ENCODE measurements around the gene RNF223. TPM values are rescaled to one million over a fixed set of nuclear protein-coding genes. Genes with fewer than 3 reads are reported as not detected.

The RNF223 gene
- total and polyA plus RNA-seq, 2 of the 13 experiments (the other 11 are each of a cell fraction or from before 2014, with no cell fraction given): 0.03 TPM; not detected in 1

GRCh38 chr1:1063945-1064831, 9.9 kb downstream of the RNF223 start:
- Histone ChIP-seq H3K4me2 (ENCODE audit: low read depth, low read length) (peak overlapping the region; percentile 93), H3K27me3 (ENCODE audit: control insufficient read depth in 1 of 2, insufficient read depth in 2 of 2, low read length in 2 of 2) (no peaks in the 10 kb centered on the region), H2AFZ (ENCODE audit: low read length) (no peak overlapping the region), H3K9me3 (ENCODE audit: low read length) (no peaks in the 10 kb centered on the region), H3K4me1 (ENCODE audit: insufficient read depth, low read length) (peaks cover 43% of the 10 kb centered on the region), H3K36me3 (replicated peaks in 1 of 2; ENCODE audit: control insufficient read depth in 1 of 2, insufficient read depth in 2 of 2, low read length in 2 of 2) (no peaks in the 10 kb centered on the region), H3K27ac (ENCODE audit: extremely low read length, insufficient read depth, low read length) (no peak overlapping the region), H3K79me2 (ENCODE audit: insufficient read depth, low read length) (no peaks in the 10 kb centered on the region), H3K4me3 (replicated peaks in 1 of 3; ENCODE audit: insufficient read depth in 1 of 3, low read depth in 2 of 3, low read length in 3 of 3) (peak overlapping the region; percentile 11 to 70 (median 58); a peak in 5 of 6 replicates), H3K9ac (ENCODE audit: insufficient read depth, low read depth, low read length) (peak overlapping the region; percentile 55), H4K20me1 (ENCODE audit: insufficient read depth, low read length) (no peaks in the 10 kb centered on the region)
- DNase-seq (ENCODE audit: low spot score): peak; percentile 58
- FAIRE-seq: no peak
- intact Hi-C loops (cut with micrococcal nuclease; ENCODE audit: unreplicated experiment) (no loop called here), in situ Hi-C loops (cut with HindIII; ENCODE audit: extremely low pct_ligation_motif_present, low pct_unique_long_range_greater_than_20kb) (no loop called here)
- ChIA-PET CTCF (ENCODE audit: low intra/inter-chr PET ratio, low total read pairs) (interaction anchor here (1.5 to 1.6 kb wide), 4 partner anchors 45 to 80 kb away, joined by 3 to 15 read pairs (median 8); partner anchors contain the start of gene AGRN), POLR2A (interaction anchor here (0.6 to 2.5 kb wide), 13 partner anchors 8 to 825 kb away, joined by 3 to 11 read pairs (median 4); partner anchors contain the start of gene ISG15)
- WGBS (ENCODE audit: low lambda C conversion rate): 2% methylated on average over 11 of the region's 50 CpGs
- no TSS peak for BruUV-seq (replicated peaks)
- ATAC-seq: peak; percentile 69
- no peak for TF ChIP-seq ZKSCAN5 (CRISPR knock-in tag; IDR thresholded peaks at IDR 0.05)
- TF ChIP-seq NFE2 (CRISPR knock-in tag; IDR thresholded peaks at IDR 0.05): no peak
- TF ChIP-seq ELF4 (CRISPR knock-in tag; IDR thresholded peaks at IDR 0.05; ENCODE audit: borderline replicate concordance): no peak
- no peak for TF ChIP-seq TEAD3 (CRISPR knock-in tag; optimal IDR thresholded peaks at IDR 0.05; ENCODE audit: borderline replicate concordance)
- peak; percentile 31; the same call in 1 of the 2 replicates for TF ChIP-seq ZNF879 (CRISPR knock-in tag; IDR thresholded peaks at IDR 0.05)
- TF ChIP-seq ZFAT (CRISPR knock-in tag; conservative IDR thresholded peaks at IDR 0.05): no peak
- TF ChIP-seq ZBTB21 (CRISPR knock-in tag; IDR thresholded peaks at IDR 0.05): no peak
- no peak; the same call in 1 of the 2 replicates for TF ChIP-seq SMC3 (IDR thresholded peaks at IDR 0.05; ENCODE audit: low read length)
- no peak for TF ChIP-seq ZNF431 (CRISPR knock-in tag; IDR thresholded peaks at IDR 0.05; ENCODE audit: borderline replicate concordance, low read depth)
- peak; percentile 55 for TF ChIP-seq MED1 (CRISPR knock-in tag; IDR thresholded peaks at IDR 0.05)
- TF ChIP-seq NFRKB (IDR thresholded peaks at IDR 0.05): no peak
- no peak for TF ChIP-seq TCF7 (IDR thresholded peaks at IDR 0.05; ENCODE audit: low read depth)
- no peak for TF ChIP-seq ZNF142 (CRISPR knock-in tag; IDR thresholded peaks at IDR 0.05)
- peak; percentile 71 for TF ChIP-seq XRCC5 (optimal IDR thresholded peaks at IDR 0.05; ENCODE audit: low read length)
- TF ChIP-seq NFKB2 (CRISPR knock-in tag; IDR thresholded peaks at IDR 0.05; ENCODE audit: borderline replicate concordance): peak; percentile 17; the same call in 1 of the 2 replicates
- TF ChIP-seq ZNF567 (CRISPR knock-in tag; IDR thresholded peaks at IDR 0.05; ENCODE audit: borderline replicate concordance): no peak; the same call in 1 of the 2 replicates
- TF ChIP-seq HDAC6 (IDR thresholded peaks at IDR 0.05; ENCODE audit: low read depth, low read length): no peak
- TF ChIP-seq ZNF572 (CRISPR knock-in tag; IDR thresholded peaks at IDR 0.05): peak; percentile 86; the same call in 1 of the 2 replicates

All from HepG2 (cell line).